ENCODE measurements around the gene KCNC2.
"Not testable (repeated sequence)": the region's sequence is repeated elsewhere in the genome, so short reads cannot be mapped to it uniquely, and the experiment has no call there.

Gene KCNC2

GRCh38 chr12:75209812-75210138, at the start of gene KCNC2:
Gene KCNC2 (minus strand): TSS chr12:75209839.
- no peak for DNase-seq (ENCODE audit: low read depth in 3 of 3, low spot score in 1 of 3)

DNA sequence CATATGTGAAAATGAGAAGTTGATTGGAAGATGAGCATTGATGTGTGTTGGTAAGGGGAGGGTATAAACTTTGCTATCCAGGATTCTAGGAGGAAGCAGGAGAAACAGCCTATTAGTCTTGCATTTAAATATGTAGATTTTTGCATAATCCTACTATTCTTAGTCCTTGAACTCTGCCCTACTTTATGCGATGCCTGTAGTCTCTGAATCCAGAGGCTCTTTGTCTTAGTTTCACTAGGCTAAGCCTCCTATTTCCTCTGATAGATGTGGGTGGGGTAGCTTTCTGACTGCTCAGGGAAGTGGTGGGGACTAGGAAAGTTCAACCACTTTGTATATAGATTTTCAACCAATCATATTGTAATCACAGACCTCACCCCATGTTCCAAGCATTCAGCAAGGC, 49.5 kb upstream of the KCNC2 start:
- no peak for DNase-seq (ENCODE audit: low read depth in 3 of 3, low spot score in 1 of 3)

DNA sequence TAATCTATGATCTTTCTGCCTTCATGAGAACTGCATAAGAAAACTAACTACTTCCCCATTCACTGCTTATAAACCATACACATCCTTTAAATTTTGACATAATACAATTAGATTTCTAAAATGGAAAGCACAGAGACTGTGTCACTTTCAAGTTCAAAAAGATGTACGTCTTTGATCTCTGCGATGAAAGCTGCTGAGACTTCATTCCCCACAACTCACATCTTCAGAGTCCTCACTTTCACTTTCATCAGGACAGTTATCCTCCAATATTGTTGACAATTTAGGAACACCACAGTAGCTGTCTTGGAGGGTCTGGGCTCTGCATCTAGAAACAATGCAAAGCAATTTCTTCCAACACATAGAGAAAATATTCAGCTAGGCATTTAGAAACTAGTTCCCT, 47.9 kb upstream of the KCNC2 start:
- no peak for DNase-seq (ENCODE audit: low read depth in 3 of 3, low spot score in 1 of 3)

DNA sequence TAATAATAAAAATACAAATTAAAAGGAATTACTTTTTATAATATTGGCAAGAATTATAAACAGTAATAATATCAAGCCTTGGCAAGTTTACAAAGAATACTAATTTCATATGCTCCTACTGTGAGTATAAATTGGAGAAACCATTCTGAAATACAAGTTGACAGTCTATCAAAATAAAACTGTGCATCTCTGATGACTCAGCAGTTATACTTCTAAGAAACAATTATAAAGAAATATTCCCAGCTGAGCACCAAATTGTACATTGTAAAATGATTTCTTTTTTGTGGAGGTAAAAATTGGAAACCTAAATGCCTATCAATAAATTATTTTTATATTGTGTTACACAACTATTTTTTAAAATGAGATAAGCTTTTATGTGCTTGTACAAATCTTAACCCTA, 35.5 kb upstream of the KCNC2 start:
- DNase-seq (ENCODE audit: low read depth in 3 of 3, low spot score in 1 of 3), result no peak

DNA sequence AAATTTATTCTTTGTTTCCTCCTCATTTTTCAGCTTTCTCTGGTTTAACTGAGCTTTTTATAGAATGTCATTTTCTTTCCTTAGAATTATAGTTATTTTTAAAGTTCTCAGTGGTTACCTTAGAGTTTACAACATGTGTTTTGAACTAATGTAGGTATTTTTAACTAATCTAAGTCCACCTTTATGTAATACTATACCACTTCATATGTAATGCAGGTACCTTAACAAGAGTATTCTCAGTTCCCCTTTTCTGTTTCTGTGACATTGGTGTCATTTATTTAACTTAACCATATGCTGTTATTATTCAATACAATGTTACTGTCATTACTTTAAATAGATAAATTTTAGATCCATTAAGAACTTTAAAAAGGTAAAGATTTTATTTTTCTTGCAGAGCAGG, 30.3 kb upstream of the KCNC2 start:
- no peak for DNase-seq (ENCODE audit: low read depth in 3 of 3, low spot score in 1 of 3)

- DNase-seq (ENCODE audit: low read depth in 3 of 3, low spot score in 1 of 3), result no peak
These were observed 26.6 kb upstream of the KCNC2 start for GRCh38 chr12:75236206-75236605.

DNA sequence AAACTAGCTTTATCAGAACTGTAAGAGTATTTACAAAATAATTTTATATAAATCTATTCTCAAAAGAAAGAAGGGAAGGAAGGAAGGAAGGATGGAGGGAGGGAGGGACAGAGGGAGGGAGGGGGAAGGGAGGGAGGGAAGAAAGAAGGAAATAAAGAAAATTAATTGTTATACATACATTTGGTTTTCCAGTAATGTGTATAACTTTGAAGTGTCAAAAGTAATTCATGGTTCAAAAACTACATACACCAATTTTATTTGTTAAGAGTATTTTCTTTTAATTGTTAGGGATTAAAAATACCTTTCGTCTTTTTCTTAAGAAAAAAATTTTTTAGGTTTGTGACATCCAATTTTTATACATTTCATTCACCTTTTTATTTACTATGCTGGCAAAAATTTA, 17.5 kb upstream of the KCNC2 start:
- no peak for DNase-seq (ENCODE audit: low read depth in 3 of 3, low spot score in 1 of 3)

DNA sequence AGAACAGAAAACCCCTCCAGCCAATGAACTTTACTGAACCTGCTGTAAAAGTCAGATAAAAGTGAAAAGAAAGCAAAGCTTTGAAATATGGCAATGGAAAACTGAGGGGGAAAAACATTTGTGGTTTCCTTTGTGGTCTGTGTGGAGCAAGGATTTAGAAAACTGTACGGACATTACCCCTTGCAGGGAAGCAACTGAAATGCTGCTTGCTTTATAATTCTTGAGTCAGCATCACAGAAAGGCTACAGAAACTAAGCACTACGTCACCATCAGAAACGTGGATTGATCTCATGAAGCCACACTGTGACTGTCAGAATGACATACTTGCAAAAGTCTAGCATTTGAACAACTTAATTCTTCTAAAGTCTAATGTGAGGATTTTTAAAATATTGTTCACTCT, 2.4 kb upstream of the KCNC2 start:
- no peak for DNase-seq (ENCODE audit: low read depth in 3 of 3, low spot score in 1 of 3)

DNA sequence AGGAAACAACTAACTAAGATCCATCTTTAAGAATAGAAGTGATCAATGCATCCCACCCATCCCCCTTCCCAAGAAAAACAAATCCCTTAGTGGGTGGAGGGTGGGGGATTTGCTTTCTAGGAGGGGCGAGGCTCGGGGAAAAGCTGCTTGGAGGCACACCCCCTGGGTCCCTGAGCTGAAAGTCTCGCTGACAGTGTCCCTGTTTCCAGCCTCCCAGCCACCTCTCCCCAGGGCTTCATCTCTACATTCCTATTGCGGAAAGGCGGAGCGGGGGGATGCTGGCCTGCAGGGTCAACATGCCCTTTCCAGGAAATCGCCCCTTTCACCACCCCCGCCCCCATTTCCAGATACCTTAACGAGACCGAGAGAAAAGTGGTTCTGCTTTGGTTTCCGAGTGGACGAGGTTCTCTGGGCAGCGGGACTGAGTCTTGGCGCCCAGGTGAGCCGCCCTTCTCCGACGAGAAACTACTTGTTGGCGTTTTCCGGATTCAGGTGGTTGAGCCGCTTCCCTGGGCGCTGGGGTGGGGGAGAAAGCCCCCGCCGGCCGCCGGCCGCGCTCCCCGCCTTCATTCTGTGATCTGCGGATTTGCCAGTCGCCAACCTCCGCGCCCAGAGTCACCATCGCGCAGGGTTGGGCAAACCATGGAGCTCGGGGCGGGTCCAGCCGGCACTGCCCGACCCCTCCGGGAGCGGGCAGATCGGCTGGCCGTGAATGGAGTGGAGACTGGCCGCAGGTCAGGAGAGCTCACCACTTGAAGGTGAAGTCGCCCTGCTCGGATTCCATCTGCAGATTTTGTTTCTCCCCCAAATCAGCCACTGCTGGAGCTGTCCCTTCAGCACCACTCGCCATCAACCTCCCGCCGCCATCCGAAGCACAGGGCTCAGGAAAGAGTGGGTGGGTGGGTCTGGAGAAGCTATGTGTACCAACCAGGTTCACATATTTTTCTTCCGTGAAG, 505 bp downstream of the KCNC2 start:
- no peak for DNase-seq (ENCODE audit: low read depth in 3 of 3, low spot score in 1 of 3)

GRCh38 chr12:75207338-75208083, 2.1 kb downstream of the KCNC2 start:
- DNase-seq (ENCODE audit: low read depth in 3 of 3, low spot score in 1 of 3), result no peak

GRCh38 chr12:75205558-75205957, 4.1 kb downstream of the KCNC2 start:
- no peak for DNase-seq (ENCODE audit: low read depth in 3 of 3, low spot score in 1 of 3)

- no peak for DNase-seq (ENCODE audit: low read depth in 3 of 3, low spot score in 1 of 3)
These were observed 12.8 kb downstream of the KCNC2 start for GRCh38 chr12:75196865-75197264.

GRCh38 chr12:75196408-75196807, 13.2 kb downstream of the KCNC2 start:
- DNase-seq (ENCODE audit: low read depth in 3 of 3, low spot score in 1 of 3), result no peak

DNA sequence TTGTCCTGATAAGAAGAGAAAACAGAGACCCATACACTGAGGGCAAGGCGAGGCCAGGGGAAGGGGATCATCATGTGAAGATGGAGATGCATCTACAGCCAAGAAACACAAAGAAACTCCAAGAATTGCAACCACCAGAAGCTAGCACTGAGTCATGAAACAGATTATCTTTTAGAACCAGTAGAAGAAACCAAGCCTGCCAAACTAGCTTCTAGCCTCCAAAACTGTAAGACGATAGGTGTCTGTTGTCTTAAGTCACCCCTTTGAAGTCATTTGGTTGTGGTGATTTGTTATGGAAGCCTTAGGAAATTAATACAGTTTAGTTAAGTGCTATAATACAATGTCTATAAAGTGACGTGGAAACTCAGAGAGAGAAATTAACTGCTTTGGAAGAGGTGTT, 15.4 kb downstream of the KCNC2 start:
- DNase-seq (ENCODE audit: low read depth in 3 of 3, low spot score in 1 of 3), result no peak

GRCh38 chr12:75192196-75192595, 17.4 kb downstream of the KCNC2 start:
- no peak for DNase-seq (ENCODE audit: low read depth in 3 of 3, low spot score in 1 of 3)

DNA sequence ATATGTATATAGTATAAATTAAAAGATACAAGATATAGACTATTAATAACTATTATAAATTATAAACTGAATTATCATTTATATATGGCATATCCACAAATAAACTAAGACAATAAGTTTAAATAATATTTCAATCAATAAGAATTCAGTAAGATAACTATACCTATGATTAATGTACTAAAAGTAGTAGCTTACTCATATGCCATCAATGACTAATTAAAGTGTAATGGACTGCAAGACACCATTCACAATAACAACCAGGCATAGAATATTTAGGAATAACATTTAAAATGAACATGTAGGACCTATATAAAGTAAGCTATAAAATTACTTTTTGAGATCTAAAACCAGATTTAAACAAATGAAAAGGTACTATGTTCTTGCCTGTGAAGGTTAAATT, 18.8 kb downstream of the KCNC2 start:
- no peak for DNase-seq (ENCODE audit: low read depth in 3 of 3, low spot score in 1 of 3)

- DNase-seq (ENCODE audit: low read depth in 3 of 3, low spot score in 1 of 3), result not testable (repeated sequence)
These were observed 23.8 kb downstream of the KCNC2 start for GRCh38 chr12:75185881-75186280.

GRCh38 chr12:75184516-75184915, 25.1 kb downstream of the KCNC2 start:
- no peak for DNase-seq (ENCODE audit: low read depth in 3 of 3, low spot score in 1 of 3)

- no peak for DNase-seq (ENCODE audit: low read depth in 3 of 3, low spot score in 1 of 3)
These were observed 25.7 kb downstream of the KCNC2 start for GRCh38 chr12:75183967-75184366.

GRCh38 chr12:75177997-75178396, 31.6 kb downstream of the KCNC2 start:
- DNase-seq (ENCODE audit: low read depth in 3 of 3, low spot score in 1 of 3), result no peak

- DNase-seq (ENCODE audit: low read depth in 3 of 3, low spot score in 1 of 3), result no peak
These were observed 37.0 kb downstream of the KCNC2 start for GRCh38 chr12:75172611-75173010.

DNA sequence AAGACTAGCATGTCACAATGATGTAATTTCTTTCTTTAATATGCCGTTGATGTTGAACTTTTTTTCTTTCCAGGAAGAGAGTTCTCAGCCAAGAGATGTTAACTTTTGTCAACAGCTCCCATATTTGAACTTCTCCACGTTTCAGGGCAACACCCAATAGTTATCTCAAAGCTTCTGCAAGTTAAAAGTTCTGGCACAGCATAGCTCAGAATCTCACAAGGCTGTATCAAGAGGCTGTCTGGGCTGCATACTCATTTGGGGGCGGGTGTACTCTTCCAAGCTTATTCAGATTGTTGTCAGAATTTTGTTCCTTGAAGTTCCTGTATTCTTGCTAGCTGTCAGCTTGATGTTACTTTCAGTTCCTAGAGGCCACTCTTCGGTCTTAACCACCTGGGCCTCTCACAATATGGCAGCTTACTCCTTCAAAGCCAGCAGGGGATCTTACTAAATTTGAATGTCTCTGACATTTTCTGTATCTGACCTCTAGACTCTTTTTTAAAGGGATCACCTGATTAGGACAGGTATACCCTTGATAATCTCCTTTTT, 38.9 kb downstream of the KCNC2 start:
- no peak for DNase-seq (ENCODE audit: low read depth in 3 of 3, low spot score in 1 of 3)

Measured in stimulated activated CD4-positive, alpha-beta T cell treated with anti-CD3 and anti-CD28 coated beads, TNF-alpha, amount 100 ng/mL, for 1 hour (primary cell).